ENCODE data around the gene RBM4B. TPM values are rescaled to one million over a fixed set of nuclear protein-coding genes. Genes with fewer than 3 reads are reported as not detected.

The RBM4B gene
- total RNA-seq, 1 donor from 2014 or later = 30.2 TPM

- H3K36me3 Mint-ChIP-seq = peaks cover 12% of the 10 kb centered on the region
Measured at GRCh38 chr11:66700742-66701141, 23.1 kb upstream of the RBM4B start.

GRCh38 chr11:66700337-66700736 lies 22.6 kb upstream of the RBM4B start:
- no peak overlapping the region for H3K9ac ChIP-seq
- H3K4me3 ChIP-seq = no peak overlapping the region
- no peaks in the 10 kb centered on the region for H3K27me3 ChIP-seq
- H3K4me1 Mint-ChIP-seq = no peaks in the 10 kb centered on the region
- no peak overlapping the region for H3K27ac ChIP-seq
- no peak for TF ChIP-seq EZH2phosphoT487 (IDR thresholded peaks at IDR 0.05)
- TF ChIP-seq CTCF (IDR thresholded peaks at IDR 0.05) = no peak
- no peak for TF ChIP-seq EZH2 (IDR thresholded peaks at IDR 0.05)
- no peaks in the 10 kb centered on the region for H3K36me3 ChIP-seq
- H3K27me3 Mint-ChIP-seq (ENCODE audit: insufficient read depth, low read depth) = peaks cover 5% of the 10 kb centered on the region
- H3K27ac Mint-ChIP-seq = no peak overlapping the region
- no peaks in the 10 kb centered on the region for H3K79me2 ChIP-seq (ENCODE audit: low read depth)
- no peak overlapping the region for H3K4me2 ChIP-seq
- no peaks in the 10 kb centered on the region for H4K20me1 ChIP-seq (ENCODE audit: low read depth)
- no peaks in the 10 kb centered on the region for H3K4me1 ChIP-seq
- DNase-seq (ENCODE audit: low spot score) = no peak
- H3K9me3 Mint-ChIP-seq = no peaks in the 10 kb centered on the region
- H3K36me3 Mint-ChIP-seq = peaks cover 12% of the 10 kb centered on the region
- H2AFZ ChIP-seq (replicated peaks) = no peak overlapping the region
- H3F3A ChIP-seq (ENCODE audit: low read depth) = peaks cover under 1% of the 10 kb centered on the region
- H3K9me3 ChIP-seq (ENCODE audit: low read depth) = no peaks in the 10 kb centered on the region
- no peak overlapping the region for H3K4me3 Mint-ChIP-seq

More at GRCh38 chr11:66700742-66701141, 23.1 kb upstream of the RBM4B start:
- no peaks in the 10 kb centered on the region for H3K36me3 ChIP-seq
- H3K4me3 ChIP-seq = no peak overlapping the region
- no peak overlapping the region for H2AFZ ChIP-seq (replicated peaks)
- Mint-ChIP-seq H3K4me1 (no peaks in the 10 kb centered on the region), H3K4me3 (no peak overlapping the region), H3K27me3 (ENCODE audit: insufficient read depth, low read depth) (peaks cover 5% of the 10 kb centered on the region), H3K9me3 (no peaks in the 10 kb centered on the region), H3K27ac (no peak overlapping the region)
- no peaks in the 10 kb centered on the region for H3K79me2 ChIP-seq (ENCODE audit: low read depth)
- no peaks in the 10 kb centered on the region for H3K4me1 ChIP-seq
- no peaks in the 10 kb centered on the region for H3K27me3 ChIP-seq
- no peaks in the 10 kb centered on the region for H4K20me1 ChIP-seq (ENCODE audit: low read depth)
- H3K4me2 ChIP-seq = no peak overlapping the region
- no peak for TF ChIP-seq CTCF (IDR thresholded peaks at IDR 0.05)
- no peak for TF ChIP-seq EZH2phosphoT487 (IDR thresholded peaks at IDR 0.05)
- TF ChIP-seq EZH2 (IDR thresholded peaks at IDR 0.05) = no peak
- no peak overlapping the region for H3K9ac ChIP-seq
- no peaks in the 10 kb centered on the region for H3F3A ChIP-seq (ENCODE audit: low read depth)
- no peaks in the 10 kb centered on the region for H3K9me3 ChIP-seq (ENCODE audit: low read depth)
- no peak overlapping the region for H3K27ac ChIP-seq
- DNase-seq (ENCODE audit: low spot score) = no peak

GRCh38 chr11:66698491-66698890 lies 20.8 kb upstream of the RBM4B start:
- Histone ChIP-seq H3K4me3 (no peak overlapping the region), H3K79me2 (ENCODE audit: low read depth) (no peaks in the 10 kb centered on the region), H3K4me2 (no peak overlapping the region), H2AFZ (replicated peaks) (no peak overlapping the region), H3K36me3 (no peaks in the 10 kb centered on the region), H3K9ac (no peak overlapping the region), H3K27ac (no peak overlapping the region), H3K27me3 (no peaks in the 10 kb centered on the region), H3K4me1 (no peaks in the 10 kb centered on the region), H3F3A (ENCODE audit: low read depth) (peaks cover 6% of the 10 kb centered on the region), H4K20me1 (ENCODE audit: low read depth) (no peaks in the 10 kb centered on the region), H3K9me3 (ENCODE audit: low read depth) (no peaks in the 10 kb centered on the region)
- DNase-seq (ENCODE audit: low spot score) = no peak
- H3K9me3 Mint-ChIP-seq = no peaks in the 10 kb centered on the region
- peaks cover 11% of the 10 kb centered on the region for H3K27me3 Mint-ChIP-seq (ENCODE audit: insufficient read depth, low read depth)
- peaks cover 3% of the 10 kb centered on the region for H3K4me1 Mint-ChIP-seq
- H3K4me3 Mint-ChIP-seq = no peak overlapping the region
- peaks cover 11% of the 10 kb centered on the region for H3K36me3 Mint-ChIP-seq
- no peak for TF ChIP-seq CTCF (IDR thresholded peaks at IDR 0.05)
- TF ChIP-seq EZH2phosphoT487 (IDR thresholded peaks at IDR 0.05) = no peak
- TF ChIP-seq EZH2 (IDR thresholded peaks at IDR 0.05) = no peak
- peak overlapping the region; percentile 82 for H3K27ac Mint-ChIP-seq

All from neural progenitor cell (in vitro differentiated cells).